DOHH2 (cell line): ENCODE results near the gene PLA2G2C.

Source experiments
- EZH2phosphoT487 ChIP-seq: fragments of 200-600 bp; sonication (generic); IDR thresholded peaks from 2 replicates; pipeline ENCODE4 v1.6.1; 2017; ENCODE audit warnings: borderline replicate concordance, mild to moderate bottlenecking, antibody characterized with exemption, low read length, moderate library complexity, mixed read lengths
- TF ChIP-seq, protein P1 (sequence below): fragments of 200-600 bp; sonication (generic); IDR thresholded peaks from one replicate; pipeline ENCODE4 v1.5.1; 2014; ENCODE audit warnings: antibody characterized with exemption, mild to moderate bottlenecking, low read depth, low read length; ENCODE audit not compliant: poor library complexity, severe bottlenecking

DNA sequence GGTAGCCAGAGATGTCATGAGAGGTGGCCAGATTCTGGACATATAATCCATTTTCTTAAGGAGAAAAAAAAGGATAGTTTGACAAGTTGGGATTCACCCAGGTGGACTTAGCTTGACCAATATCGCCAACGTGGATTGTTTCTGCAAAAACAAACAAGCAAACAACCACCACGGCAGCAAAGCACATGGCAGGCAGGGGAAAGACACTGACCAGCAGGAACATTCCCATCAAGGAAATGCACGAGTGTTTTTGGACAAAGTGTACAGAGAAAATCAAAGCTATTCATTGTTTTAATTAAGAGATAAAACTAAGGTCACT, 9.1 kb upstream of the PLA2G2C start:
- TF ChIP-seq, protein P1, sequence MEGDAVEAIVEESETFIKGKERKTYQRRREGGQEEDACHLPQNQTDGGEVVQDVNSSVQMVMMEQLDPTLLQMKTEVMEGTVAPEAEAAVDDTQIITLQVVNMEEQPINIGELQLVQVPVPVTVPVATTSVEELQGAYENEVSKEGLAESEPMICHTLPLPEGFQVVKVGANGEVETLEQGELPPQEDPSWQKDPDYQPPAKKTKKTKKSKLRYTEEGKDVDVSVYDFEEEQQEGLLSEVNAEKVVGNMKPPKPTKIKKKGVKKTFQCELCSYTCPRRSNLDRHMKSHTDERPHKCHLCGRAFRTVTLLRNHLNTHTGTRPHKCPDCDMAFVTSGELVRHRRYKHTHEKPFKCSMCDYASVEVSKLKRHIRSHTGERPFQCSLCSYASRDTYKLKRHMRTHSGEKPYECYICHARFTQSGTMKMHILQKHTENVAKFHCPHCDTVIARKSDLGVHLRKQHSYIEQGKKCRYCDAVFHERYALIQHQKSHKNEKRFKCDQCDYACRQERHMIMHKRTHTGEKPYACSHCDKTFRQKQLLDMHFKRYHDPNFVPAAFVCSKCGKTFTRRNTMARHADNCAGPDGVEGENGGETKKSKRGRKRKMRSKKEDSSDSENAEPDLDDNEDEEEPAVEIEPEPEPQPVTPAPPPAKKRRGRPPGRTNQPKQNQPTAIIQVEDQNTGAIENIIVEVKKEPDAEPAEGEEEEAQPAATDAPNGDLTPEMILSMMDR = peak; percentile 60
- no peak for TF ChIP-seq EZH2phosphoT487
